HepG2 (cell line): ENCODE measurements around the gene P3H4. TPM values are rescaled to one million over a fixed set of nuclear protein-coding genes. Genes with fewer than 3 reads are reported as not detected.

ENCODE experiments used
- ATF7-NPFF ChIP-seq: sonication (generic); formaldehyde crosslinking; IDR thresholded peaks from 2 replicates; pipeline ENCODE4 v1.8.1; 2023; ENCODE audit warnings: mild to moderate bottlenecking, low read depth, missing genetic modification reagents, moderate library complexity
- E2F1 ChIP-seq: sonication (generic); formaldehyde crosslinking; IDR thresholded peaks from 2 replicates; pipeline ENCODE4 v1.5.0; 2020; ENCODE audit warnings: missing genetic modification reagents
- GFI1 ChIP-seq: sonication (generic); formaldehyde crosslinking; IDR thresholded peaks from 2 replicates; pipeline ENCODE4 v1.5.0; 2020; ENCODE audit warnings: missing genetic modification reagents, mild to moderate bottlenecking, borderline replicate concordance
- IKZF4 ChIP-seq: sonication (generic); formaldehyde crosslinking; IDR thresholded peaks from 2 replicates; pipeline ENCODE4 v1.5.1; 2020; ENCODE audit warnings: borderline replicate concordance, mild to moderate bottlenecking, low read depth, missing genetic modification reagents; ENCODE audit errors: not compliant biosample characterization
- NBN ChIP-seq: fragments of 450-650 bp; conservative IDR thresholded peaks from 2 replicates; pipeline ENCODE4 v1.6.1; 2017
- ZBTB25 ChIP-seq: IDR thresholded peaks from 2 replicates; pipeline ENCODE4 v1.6.1; 2018; ENCODE audit warnings: missing genetic modification reagents
- ZNF3 ChIP-seq: IDR thresholded peaks from 2 replicates; pipeline ENCODE4 v1.7.0; 2017; ENCODE audit warnings: inconsistent platforms
- ZNF337 ChIP-seq: sonication (generic); formaldehyde crosslinking; IDR thresholded peaks from 2 replicates; pipeline ENCODE4 v1.5.1; 2020; ENCODE audit warnings: missing genetic modification reagents, low read depth, mild to moderate bottlenecking, borderline replicate concordance
- ZNF431 ChIP-seq: sonication (generic); formaldehyde crosslinking; IDR thresholded peaks from 2 replicates; pipeline ENCODE4 v1.9.0; 2022; ENCODE audit warnings: missing genetic modification reagents, low read depth, mild to moderate bottlenecking, borderline replicate concordance
- polyA plus RNA-seq, 8 experiments: library from polyadenylated mRNA; depleted of rRNA in 3 of 8; stranded (reverse) in 7 of 8; unstranded in 1 of 8; fragments of >200 nt; fragmentation: Illumina TruSeq in 4 of 8; extraction: Trizol in 4 of 8; gene quantifications; 2 replicates each; pipeline versions ENCODE4 v1.2.1 to v1.2.3, GENCODE V29; 2011 to 2016; ENCODE audit warnings: low read depth in 4 of 8, missing spikeins in 1 of 8, mixed read lengths in 1 of 8; ENCODE audit not compliant: insufficient read depth in 1 of 8
- total RNA-seq, 5 experiments: library from RNA; depleted of rRNA; stranded (reverse); fragments of >200 nt; fragmentation: Illumina TruSeq; extraction: Trizol; gene quantifications; 2 replicates each; pipeline ENCODE4 v1.2.3, GENCODE V29; 2016; ENCODE audit warnings: low read depth in 1 of 5
- TF ChIP-seq, protein P1 (sequence below): sonication (generic); formaldehyde crosslinking; IDR thresholded peaks from 2 replicates; pipeline ENCODE4 v1.4.0; 2020; ENCODE audit warnings: mild to moderate bottlenecking, missing genetic modification reagents
- TF ChIP-seq, protein P2 (sequence below): sonication (generic); formaldehyde crosslinking; IDR thresholded peaks from one replicate; pipeline ENCODE4 v1.5.1; 2020; ENCODE audit warnings: mild to moderate bottlenecking, missing genetic modification reagents; ENCODE audit errors: not compliant biosample characterization

The P3H4 gene
- total and polyA plus RNA-seq, 2 of the 13 experiments (the other 11 are each of a cell fraction or from before 2014, with no cell fraction given), result 37.1 to 50.6 TPM

DNA sequence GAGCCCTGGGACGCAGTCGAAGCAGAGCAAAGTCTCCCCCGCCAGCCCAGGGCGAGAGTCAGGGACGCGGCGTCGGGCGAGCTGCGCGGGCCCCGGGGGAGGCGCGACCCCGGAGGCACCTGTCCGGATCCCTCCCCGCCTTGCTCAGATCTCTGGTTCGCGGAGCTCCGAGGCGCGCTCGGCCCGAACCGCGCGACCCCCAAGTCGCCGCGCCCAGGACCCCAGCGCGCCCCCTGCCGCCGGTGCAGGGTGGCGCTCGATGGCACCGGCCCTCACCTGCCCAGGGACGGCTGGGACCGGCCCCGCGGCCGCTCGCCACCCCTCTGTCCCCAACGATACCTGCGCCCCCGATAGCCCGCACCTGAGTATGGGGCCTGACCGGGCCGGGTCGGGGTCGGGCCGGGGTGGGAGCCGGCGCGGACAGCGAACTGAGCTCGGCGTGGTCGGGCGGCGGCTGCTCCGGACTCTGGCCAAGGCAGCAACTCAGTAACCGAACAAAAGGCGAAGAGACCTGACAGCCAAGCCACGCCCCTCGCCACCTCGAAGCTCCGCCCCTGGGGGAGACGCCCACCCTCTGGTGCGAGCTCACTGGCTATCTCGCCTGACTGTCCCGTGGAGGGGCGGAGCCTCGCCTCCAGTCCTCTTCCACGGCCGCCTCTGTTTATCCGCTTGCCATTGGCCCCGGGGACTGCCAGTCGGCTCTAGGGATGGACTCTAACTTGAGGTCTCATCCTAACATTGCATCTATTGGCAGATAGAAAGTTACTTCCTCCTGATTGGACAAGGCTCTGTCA is 25.3 kb downstream of the P3H4 start, which contains the start of gene JUP (continued):
- TF ChIP-seq, protein P1, sequence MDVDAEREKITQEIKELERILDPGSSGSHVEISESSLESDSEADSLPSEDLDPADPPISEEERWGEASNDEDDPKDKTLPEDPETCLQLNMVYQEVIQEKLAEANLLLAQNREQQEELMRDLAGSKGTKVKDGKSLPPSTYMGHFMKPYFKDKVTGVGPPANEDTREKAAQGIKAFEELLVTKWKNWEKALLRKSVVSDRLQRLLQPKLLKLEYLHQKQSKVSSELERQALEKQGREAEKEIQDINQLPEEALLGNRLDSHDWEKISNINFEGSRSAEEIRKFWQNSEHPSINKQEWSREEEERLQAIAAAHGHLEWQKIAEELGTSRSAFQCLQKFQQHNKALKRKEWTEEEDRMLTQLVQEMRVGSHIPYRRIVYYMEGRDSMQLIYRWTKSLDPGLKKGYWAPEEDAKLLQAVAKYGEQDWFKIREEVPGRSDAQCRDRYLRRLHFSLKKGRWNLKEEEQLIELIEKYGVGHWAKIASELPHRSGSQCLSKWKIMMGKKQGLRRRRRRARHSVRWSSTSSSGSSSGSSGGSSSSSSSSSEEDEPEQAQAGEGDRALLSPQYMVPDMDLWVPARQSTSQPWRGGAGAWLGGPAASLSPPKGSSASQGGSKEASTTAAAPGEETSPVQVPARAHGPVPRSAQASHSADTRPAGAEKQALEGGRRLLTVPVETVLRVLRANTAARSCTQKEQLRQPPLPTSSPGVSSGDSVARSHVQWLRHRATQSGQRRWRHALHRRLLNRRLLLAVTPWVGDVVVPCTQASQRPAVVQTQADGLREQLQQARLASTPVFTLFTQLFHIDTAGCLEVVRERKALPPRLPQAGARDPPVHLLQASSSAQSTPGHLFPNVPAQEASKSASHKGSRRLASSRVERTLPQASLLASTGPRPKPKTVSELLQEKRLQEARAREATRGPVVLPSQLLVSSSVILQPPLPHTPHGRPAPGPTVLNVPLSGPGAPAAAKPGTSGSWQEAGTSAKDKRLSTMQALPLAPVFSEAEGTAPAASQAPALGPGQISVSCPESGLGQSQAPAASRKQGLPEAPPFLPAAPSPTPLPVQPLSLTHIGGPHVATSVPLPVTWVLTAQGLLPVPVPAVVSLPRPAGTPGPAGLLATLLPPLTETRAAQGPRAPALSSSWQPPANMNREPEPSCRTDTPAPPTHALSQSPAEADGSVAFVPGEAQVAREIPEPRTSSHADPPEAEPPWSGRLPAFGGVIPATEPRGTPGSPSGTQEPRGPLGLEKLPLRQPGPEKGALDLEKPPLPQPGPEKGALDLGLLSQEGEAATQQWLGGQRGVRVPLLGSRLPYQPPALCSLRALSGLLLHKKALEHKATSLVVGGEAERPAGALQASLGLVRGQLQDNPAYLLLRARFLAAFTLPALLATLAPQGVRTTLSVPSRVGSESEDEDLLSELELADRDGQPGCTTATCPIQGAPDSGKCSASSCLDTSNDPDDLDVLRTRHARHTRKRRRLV (CRISPR knock-in tag), result no peak
- TF ChIP-seq ZBTB25 (CRISPR knock-in tag) (no peak), GFI1 (CRISPR knock-in tag) (no peak), NBN (no peak), ZNF431 (CRISPR knock-in tag) (peak; percentile 87; the same call in 1 of the 2 replicates), ZNF3 (CRISPR knock-in tag) (0 out of 2 replicates have a peak, but pooled peaks have one; percentile 34), IKZF4 (CRISPR knock-in tag) (peak; percentile 73), ATF7-NPFF (CRISPR knock-in tag) (peak; percentile 67), ZNF337 (peak; percentile 83; the same call in 1 of the 2 replicates), E2F1 (CRISPR knock-in tag) (no peak)
- TF ChIP-seq, protein P2, sequence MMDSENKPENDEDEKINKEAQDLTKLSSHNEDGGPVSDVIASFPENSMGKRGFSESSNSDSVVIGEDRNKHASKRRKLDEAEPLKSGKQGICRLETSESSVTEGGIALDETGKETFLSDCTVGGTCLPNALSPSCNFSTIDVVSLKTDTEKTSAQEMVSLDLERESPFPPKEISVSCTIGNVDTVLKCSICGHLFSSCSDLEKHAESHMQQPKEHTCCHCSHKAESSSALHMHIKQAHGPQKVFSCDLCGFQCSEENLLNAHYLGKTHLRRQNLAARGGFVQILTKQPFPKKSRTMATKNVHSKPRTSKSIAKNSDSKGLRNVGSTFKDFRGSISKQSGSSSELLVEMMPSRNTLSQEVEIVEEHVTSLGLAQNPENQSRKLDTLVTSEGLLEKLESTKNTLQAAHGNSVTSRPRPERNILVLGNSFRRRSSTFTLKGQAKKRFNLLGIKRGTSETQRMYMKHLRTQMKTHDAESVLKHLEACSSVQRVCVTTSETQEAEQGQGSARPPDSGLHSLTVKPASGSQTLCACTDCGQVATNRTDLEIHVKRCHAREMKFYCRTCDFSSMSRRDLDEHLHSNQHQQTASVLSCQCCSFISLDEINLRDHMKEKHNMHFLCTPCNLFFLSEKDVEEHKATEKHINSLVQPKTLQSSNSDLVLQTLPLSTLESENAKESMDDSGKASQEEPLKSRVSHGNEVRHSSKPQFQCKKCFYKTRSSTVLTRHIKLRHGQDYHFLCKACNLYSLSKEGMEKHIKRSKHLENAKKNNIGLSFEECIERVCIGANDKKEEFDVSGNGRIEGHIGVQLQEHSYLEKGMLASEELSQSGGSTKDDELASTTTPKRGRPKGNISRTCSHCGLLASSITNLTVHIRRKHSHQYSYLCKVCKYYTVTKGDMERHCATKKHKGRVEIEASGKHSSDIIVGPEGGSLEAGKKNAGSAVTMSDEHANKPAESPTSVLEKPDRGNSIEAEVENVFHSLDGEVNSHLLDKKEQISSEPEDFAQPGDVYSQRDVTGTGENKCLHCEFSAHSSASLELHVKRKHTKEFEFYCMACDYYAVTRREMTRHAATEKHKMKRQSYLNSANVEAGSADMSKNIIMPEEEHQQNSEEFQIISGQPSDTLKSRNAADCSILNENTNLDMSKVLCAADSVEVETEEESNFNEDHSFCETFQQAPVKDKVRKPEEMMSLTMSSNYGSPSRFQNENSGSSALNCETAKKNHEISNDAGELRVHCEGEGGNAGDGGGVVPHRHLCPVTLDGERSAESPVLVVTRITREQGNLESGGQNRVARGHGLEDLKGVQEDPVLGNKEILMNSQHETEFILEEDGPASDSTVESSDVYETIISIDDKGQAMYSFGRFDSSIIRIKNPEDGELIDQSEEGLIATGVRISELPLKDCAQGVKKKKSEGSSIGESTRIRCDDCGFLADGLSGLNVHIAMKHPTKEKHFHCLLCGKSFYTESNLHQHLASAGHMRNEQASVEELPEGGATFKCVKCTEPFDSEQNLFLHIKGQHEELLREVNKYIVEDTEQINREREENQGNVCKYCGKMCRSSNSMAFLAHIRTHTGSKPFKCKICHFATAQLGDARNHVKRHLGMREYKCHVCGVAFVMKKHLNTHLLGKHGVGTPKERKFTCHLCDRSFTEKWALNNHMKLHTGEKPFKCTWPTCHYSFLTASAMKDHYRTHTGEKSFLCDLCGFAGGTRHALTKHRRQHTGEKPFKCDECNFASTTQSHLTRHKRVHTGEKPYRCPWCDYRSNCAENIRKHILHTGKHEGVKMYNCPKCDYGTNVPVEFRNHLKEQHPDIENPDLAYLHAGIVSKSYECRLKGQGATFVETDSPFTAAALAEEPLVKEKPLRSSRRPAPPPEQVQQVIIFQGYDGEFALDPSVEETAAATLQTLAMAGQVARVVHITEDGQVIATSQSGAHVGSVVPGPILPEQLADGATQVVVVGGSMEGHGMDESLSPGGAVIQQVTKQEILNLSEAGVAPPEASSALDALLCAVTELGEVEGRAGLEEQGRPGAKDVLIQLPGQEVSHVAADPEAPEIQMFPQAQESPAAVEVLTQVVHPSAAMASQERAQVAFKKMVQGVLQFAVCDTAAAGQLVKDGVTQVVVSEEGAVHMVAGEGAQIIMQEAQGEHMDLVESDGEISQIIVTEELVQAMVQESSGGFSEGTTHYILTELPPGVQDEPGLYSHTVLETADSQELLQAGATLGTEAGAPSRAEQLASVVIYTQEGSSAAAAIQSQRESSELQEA (CRISPR knock-in tag), result peak; percentile 26
